ENCODE data around the gene TBC1D21.

Gene TBC1D21, protein sequence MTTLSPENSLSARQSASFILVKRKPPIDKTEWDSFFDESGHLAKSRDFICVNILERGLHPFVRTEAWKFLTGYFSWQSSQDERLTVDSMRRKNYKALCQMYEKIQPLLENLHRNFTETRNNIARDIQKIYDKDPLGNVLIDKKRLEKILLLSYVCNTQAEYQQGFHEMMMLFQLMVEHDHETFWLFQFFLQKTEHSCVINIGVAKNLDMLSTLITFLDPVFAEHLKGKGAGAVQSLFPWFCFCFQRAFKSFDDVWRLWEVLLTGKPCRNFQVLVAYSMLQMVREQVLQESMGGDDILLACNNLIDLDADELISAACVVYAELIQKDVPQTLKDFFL

GRCh38 chr15:73873456-73873855 is at the start of gene TBC1D21:
TSS of gene TBC1D21 (plus strand) at chr15:73873564. CDS start at chr15:73873710, 146 bp downstream.
- TF ChIP-seq, protein P1, sequence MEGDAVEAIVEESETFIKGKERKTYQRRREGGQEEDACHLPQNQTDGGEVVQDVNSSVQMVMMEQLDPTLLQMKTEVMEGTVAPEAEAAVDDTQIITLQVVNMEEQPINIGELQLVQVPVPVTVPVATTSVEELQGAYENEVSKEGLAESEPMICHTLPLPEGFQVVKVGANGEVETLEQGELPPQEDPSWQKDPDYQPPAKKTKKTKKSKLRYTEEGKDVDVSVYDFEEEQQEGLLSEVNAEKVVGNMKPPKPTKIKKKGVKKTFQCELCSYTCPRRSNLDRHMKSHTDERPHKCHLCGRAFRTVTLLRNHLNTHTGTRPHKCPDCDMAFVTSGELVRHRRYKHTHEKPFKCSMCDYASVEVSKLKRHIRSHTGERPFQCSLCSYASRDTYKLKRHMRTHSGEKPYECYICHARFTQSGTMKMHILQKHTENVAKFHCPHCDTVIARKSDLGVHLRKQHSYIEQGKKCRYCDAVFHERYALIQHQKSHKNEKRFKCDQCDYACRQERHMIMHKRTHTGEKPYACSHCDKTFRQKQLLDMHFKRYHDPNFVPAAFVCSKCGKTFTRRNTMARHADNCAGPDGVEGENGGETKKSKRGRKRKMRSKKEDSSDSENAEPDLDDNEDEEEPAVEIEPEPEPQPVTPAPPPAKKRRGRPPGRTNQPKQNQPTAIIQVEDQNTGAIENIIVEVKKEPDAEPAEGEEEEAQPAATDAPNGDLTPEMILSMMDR (IDR thresholded peaks at IDR 0.05; ENCODE audit: insufficient read depth, missing control alignments): no peak
- FAIRE-seq: no peak

DNA sequence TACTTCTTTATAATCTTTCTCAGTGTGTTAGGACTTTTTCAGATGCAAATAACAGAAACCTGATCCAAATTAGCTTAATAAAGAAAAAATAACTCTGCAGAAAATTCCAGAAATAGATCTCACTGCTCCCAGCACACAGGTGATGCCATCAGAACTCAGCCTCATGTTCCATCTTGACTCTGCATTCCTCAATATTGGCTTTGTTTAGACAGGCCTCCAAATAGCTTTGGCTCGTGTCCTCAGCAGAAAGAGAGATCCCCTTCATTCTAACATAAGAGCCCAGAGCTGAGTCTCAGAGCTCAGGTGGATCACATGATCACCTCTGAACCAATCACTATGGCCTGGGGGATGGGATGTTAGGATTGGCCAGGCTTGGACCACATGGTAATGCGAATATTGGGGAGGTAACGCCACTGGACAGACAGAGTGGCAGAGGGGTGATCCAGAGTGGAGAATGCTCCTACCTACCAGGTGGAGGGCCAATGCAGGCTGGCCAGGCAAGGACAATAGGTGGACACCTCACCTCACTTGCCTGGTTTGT is 46.6 kb upstream of the TBC1D21 start:
- no peak for DNase-seq (ENCODE audit: insufficient read length, low spot score)
- TF ChIP-seq, protein P1 (IDR thresholded peaks at IDR 0.05; ENCODE audit: insufficient read depth, missing control alignments): no peak
- FAIRE-seq: no peak

More at GRCh38 chr15:73873456-73873855, at the start of gene TBC1D21:
- no peak for DNase-seq (ENCODE audit: insufficient read length, low spot score)

DNA sequence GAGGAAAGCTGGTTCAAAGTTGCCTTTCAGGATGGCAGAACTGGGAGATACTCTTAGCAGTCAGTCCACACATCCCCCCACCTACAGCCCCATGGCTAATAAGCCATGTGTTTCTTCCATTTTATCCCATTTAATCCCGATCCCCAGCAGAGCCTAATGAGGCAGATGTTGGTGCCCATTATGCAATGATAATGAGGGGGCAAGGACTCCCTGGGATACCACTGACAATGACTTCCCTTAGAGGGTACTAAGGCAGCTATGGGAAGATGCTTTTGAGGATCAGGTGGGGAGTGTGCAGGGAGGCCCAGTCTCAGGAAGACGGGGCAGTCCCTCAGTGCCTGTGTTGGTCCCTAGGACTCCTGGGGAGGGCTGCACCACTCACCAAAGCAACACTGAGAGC is 43.8 kb upstream of the TBC1D21 start:
- FAIRE-seq (no peak), DNase-seq (ENCODE audit: insufficient read length, low spot score) (no peak)
- TF ChIP-seq, protein P1 (IDR thresholded peaks at IDR 0.05; ENCODE audit: insufficient read depth, missing control alignments): no peak

DNA sequence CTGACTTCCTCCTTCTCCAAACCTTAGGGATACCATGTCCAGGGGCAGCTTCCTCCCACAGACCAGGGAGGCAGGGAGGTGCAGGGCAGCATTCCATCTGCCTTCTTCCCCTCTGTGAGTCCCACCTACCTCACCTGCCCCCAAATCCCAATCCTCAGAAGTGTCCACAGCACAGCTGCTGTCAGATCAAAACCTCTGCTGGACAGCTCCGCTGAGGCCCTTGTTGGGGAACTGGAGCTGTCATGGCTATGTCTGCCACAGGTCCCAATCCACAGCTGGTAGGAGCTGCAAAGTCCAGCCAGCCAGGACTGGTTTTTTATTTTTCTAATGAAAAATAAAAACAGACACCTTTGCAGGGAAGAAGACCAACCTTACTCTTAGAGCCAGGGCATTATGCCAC is 40.7 kb upstream of the TBC1D21 start:
- TF ChIP-seq, protein P1 (IDR thresholded peaks at IDR 0.05; ENCODE audit: insufficient read depth, missing control alignments): no peak
- no peak for FAIRE-seq
- no peak for DNase-seq (ENCODE audit: insufficient read length, low spot score)

DNA sequence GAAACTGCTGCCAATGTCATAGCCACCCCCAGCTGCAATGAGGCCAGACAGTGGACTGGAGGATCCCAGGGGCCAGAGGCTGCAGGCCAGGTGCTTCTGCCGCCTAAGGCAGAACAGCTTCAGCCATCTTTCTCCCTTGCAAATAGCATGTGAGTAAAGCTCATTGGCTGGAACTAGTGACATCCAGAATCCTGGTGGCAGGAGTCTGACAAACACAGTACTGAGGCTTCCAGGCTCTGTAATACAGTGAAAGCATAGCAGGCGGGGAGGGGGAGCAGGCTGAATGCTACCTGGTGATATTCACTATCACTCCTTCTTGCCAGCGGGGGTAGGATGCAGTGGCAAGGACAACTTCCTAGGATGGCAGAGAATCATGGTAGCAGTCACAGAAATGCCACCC is 36.5 kb upstream of the TBC1D21 start:
- TF ChIP-seq, protein P1 (IDR thresholded peaks at IDR 0.05; ENCODE audit: insufficient read depth, missing control alignments): no peak
- no peak for FAIRE-seq
- DNase-seq (ENCODE audit: insufficient read length, low spot score): no peak

DNA sequence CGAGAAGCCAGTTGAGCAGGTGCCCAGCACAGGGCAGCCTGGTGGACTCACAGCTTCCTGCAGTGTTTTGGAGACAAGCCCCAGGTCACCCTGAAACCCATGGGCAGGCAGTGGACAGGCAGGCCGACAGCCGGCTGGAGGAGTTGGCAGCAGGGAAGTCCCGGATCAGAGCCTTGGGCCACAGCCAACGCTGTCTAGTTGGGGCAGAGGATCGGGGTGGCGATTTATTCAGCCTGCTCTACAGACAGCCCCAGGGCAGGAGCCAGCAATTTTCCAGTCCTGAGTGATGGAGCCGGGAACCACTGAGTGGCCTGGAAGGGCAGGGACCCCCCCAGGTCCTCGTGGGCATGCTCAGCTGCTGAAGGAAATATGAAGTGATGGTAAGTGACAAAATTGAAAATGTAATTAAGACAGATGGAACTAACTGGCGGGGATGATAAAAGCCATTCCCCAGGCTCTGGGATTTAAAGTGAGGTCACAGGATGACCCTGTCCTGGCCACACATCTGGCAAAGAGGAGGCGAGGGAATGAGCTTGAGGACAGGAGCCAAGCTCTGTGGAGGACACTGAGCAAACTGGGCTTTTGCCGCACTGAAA is 34.4 kb upstream of the TBC1D21 start:
- FAIRE-seq (no peak), DNase-seq (ENCODE audit: insufficient read length, low spot score) (no peak)

More for the DNA sequence above, 34.4 kb upstream of the TBC1D21 start:
- TF ChIP-seq, protein P1 (IDR thresholded peaks at IDR 0.05; ENCODE audit: insufficient read depth, missing control alignments): no peak

Measured in D721Med (cell line).